HEK293T (cell line): ENCODE results near the gene SKP1.

ENCODE experiments used
- BHLHE40 ChIP-seq: fragments of 450-650 bp; IDR thresholded peaks from 2 replicates; pipeline ENCODE4 v1.6.1; 2016; ENCODE audit warnings: mild to moderate bottlenecking, moderate library complexity, borderline replicate concordance
- FOXM1 ChIP-seq: fragments of 450-650 bp; IDR thresholded peaks from 2 replicates; pipeline ENCODE4 v1.6.1; 2017; ENCODE audit warnings: mild to moderate bottlenecking, borderline replicate concordance
- SUZ12 ChIP-seq: fragments of 450-650 bp; IDR thresholded peaks from 2 replicates; pipeline ENCODE4 v1.6.1; 2016; ENCODE audit warnings: mild to moderate bottlenecking

DNA sequence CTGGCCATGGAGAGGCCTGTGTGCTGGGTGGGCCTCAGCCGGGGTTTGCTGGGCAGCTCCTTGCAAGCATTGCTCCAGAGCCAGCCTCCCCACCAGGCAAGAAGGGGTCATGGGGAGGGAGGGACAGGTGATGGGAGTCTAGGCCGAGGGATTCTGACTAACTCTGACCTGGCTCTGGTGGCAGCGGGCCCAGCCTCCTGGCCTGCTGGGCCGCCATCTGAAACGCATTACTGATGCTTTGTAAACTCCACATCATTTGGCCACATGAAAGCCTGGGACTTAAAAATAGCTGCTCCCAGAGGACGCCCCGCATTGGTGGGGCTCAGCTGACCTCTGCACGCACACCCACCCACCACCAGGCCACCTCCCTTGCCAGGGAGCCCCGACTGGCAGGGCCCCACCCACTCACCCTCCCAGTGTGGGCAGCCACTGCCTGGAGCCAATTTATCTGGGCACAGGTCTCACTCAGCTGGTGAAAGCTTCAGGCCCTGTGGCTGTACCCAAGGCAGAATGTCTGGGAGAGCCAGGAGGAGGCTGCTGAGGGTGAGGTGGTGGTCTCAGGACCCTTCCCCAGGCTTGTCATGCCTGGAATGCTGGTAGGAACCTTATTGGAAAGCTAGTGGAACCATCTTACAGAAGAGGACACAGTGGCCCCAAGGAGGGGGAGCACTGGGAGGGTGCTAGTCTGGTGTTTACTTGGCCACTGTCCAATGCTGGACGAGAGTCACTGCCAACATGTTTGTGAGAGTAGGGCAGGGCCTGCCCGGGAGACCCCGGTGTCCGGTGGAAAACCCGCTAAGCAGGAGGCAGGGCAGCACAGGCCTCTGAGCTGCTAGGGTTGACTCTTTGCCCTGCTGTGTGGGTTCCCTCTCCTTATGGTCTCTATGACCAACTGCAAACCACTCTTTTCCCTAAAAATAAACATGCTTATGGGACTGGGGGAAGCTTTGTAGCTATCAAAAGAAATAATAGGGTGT is 51.4 kb downstream of the SKP1 start:
- TF ChIP-seq SUZ12 (no peak), BHLHE40 (no peak), FOXM1 (no peak)
